ENCODE results near the gene PRUNE2. TPM values are rescaled to one million over a fixed set of nuclear protein-coding genes. Genes with fewer than 3 reads are reported as not detected.

The PRUNE2 gene
- total RNA-seq, 2 experiments from 2014 or later: 0.38 to 0.44 TPM

DNA sequence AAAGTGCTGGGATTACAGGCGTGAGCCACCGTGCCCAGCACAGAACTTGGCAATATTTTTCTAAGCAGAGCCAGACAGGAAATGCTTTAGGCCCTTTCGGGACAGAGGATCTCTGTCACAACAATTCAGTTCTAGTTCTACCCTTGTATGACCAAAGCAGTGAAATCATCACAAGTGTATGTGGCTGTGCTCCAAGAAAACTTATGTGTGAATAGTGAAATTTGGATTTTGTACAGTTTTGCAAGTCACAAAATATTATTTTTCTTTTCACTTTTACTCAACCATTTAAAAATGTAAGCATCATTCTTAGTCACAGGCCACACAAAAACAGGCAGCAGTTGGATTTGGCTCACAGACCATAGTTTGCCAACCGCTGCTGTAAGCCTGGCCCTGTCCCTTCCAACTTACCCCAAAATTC, 20.4 kb upstream of the PRUNE2 start:
- no peaks in the 10 kb centered on the region for H3K79me2 ChIP-seq (ENCODE audit: insufficient read depth, low read depth, low read length)
- no peaks in the 10 kb centered on the region for H3K9me3 ChIP-seq (ENCODE audit: low read length)
- no peaks in the 10 kb centered on the region for H3K36me3 ChIP-seq (ENCODE audit: insufficient read depth, low read length)
- H3K4me3 ChIP-seq (ENCODE audit: low read depth, low read length, poor library complexity, severe bottlenecking): no peak overlapping the region
- H3K27ac ChIP-seq (ENCODE audit: low read depth, low read length, poor library complexity, severe bottlenecking): no peak overlapping the region
- CTCF ChIA-PET (ENCODE audit: unreplicated experiment): no interaction called here
- H2AFZ ChIP-seq (ENCODE audit: low read length): no peak overlapping the region
- no peak overlapping the region for H3K4me2 ChIP-seq (ENCODE audit: low read length)
- POLR2A ChIA-PET: no interaction called here
- H4K20me1 ChIP-seq (ENCODE audit: insufficient read depth, low read length): no peaks in the 10 kb centered on the region
- TF ChIP-seq, protein P1, sequence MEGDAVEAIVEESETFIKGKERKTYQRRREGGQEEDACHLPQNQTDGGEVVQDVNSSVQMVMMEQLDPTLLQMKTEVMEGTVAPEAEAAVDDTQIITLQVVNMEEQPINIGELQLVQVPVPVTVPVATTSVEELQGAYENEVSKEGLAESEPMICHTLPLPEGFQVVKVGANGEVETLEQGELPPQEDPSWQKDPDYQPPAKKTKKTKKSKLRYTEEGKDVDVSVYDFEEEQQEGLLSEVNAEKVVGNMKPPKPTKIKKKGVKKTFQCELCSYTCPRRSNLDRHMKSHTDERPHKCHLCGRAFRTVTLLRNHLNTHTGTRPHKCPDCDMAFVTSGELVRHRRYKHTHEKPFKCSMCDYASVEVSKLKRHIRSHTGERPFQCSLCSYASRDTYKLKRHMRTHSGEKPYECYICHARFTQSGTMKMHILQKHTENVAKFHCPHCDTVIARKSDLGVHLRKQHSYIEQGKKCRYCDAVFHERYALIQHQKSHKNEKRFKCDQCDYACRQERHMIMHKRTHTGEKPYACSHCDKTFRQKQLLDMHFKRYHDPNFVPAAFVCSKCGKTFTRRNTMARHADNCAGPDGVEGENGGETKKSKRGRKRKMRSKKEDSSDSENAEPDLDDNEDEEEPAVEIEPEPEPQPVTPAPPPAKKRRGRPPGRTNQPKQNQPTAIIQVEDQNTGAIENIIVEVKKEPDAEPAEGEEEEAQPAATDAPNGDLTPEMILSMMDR (conservative IDR thresholded peaks at IDR 0.05; ENCODE audit: low read length): no peak
- no peak for TF ChIP-seq EZH2phosphoT487 (IDR thresholded peaks at IDR 0.05; ENCODE audit: borderline replicate concordance, low read depth, low read length)
- no peak for DNase-seq (ENCODE audit: low spot score)
- no TSS peak for BruUV-seq (replicated peaks)
- H3K4me1 ChIP-seq (ENCODE audit: insufficient read depth, low read length, poor library complexity, severe bottlenecking): no peaks in the 10 kb centered on the region
- intact Hi-C loops (cut with micrococcal nuclease; ENCODE audit: unreplicated experiment): no loop called here
- H3K9me2 ChIP-seq (ENCODE audit: insufficient read depth, low read length): no peaks in the 10 kb centered on the region

DNA sequence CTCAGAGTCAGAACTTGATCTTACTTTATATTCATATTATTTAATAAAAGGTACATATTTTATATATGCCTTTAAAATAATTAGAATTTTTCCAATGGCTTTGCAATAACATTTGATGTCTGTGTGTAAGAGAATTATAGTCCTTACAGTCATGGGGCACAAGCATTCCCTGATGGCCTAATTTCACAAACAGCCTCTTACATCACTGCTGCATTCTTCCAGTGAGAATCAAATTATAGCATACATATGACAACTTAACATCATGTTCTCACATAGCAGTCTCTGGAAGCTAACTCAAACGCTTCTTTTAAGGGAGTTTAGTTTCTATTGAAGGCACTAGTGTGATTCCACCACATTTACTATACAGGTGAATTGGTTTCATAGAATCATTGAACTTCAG, 15.3 kb upstream of the PRUNE2 start:
- Histone ChIP-seq H3K4me1 (ENCODE audit: insufficient read depth, low read length, poor library complexity, severe bottlenecking) (no peaks in the 10 kb centered on the region), H3K27ac (ENCODE audit: low read depth, low read length, poor library complexity, severe bottlenecking) (no peak overlapping the region), H3K9me3 (ENCODE audit: low read length) (no peaks in the 10 kb centered on the region), H3K79me2 (ENCODE audit: insufficient read depth, low read depth, low read length) (no peaks in the 10 kb centered on the region), H3K36me3 (ENCODE audit: insufficient read depth, low read length) (no peaks in the 10 kb centered on the region), H3K4me3 (ENCODE audit: low read depth, low read length, poor library complexity, severe bottlenecking) (no peak overlapping the region), H3K4me2 (ENCODE audit: low read length) (no peak overlapping the region), H3K9me2 (ENCODE audit: insufficient read depth, low read length) (no peaks in the 10 kb centered on the region), H4K20me1 (ENCODE audit: insufficient read depth, low read length) (no peaks in the 10 kb centered on the region), H2AFZ (ENCODE audit: low read length) (no peak overlapping the region)
- BruUV-seq (replicated peaks): no TSS peak
- CTCF ChIA-PET (ENCODE audit: unreplicated experiment): no interaction called here
- DNase-seq (ENCODE audit: low spot score): no peak
- POLR2A ChIA-PET: no interaction called here
- intact Hi-C loops (cut with micrococcal nuclease; ENCODE audit: unreplicated experiment): no loop called here
- TF ChIP-seq, protein P1 (conservative IDR thresholded peaks at IDR 0.05; ENCODE audit: low read length): no peak
- no peak for TF ChIP-seq EZH2phosphoT487 (IDR thresholded peaks at IDR 0.05; ENCODE audit: borderline replicate concordance, low read depth, low read length)

DNA sequence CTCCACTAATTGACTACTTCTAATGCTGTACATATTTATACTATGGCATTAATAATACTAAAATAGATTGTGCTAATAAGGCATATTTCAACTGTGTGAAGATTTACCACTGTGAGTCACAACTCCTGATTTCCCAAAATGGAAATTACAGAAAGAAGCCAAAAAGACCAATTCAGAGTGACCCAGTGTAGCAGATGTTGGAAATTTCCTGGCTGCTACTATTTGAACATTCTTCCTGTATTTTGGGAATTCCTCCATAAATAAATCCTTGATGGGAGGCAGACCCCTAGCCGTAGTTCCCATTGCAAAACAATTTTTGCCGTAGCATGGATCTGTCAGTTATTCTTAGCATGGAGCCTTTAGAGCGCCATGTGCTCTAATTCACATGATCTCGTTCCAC, 11.4 kb upstream of the PRUNE2 start:
- no peak overlapping the region for H3K4me3 ChIP-seq (ENCODE audit: low read depth, low read length, poor library complexity, severe bottlenecking)
- intact Hi-C loops (cut with micrococcal nuclease; ENCODE audit: unreplicated experiment): no loop called here
- no peak overlapping the region for H3K4me2 ChIP-seq (ENCODE audit: low read length)
- no peak for DNase-seq (ENCODE audit: low spot score)
- no peaks in the 10 kb centered on the region for H4K20me1 ChIP-seq (ENCODE audit: insufficient read depth, low read length)
- ChIA-PET POLR2A (no interaction called here), CTCF (ENCODE audit: unreplicated experiment) (no interaction called here)
- no peaks in the 10 kb centered on the region for H3K36me3 ChIP-seq (ENCODE audit: insufficient read depth, low read length)
- H3K27ac ChIP-seq (ENCODE audit: low read depth, low read length, poor library complexity, severe bottlenecking): no peak overlapping the region
- H3K9me2 ChIP-seq (ENCODE audit: insufficient read depth, low read length): no peaks in the 10 kb centered on the region
- H3K79me2 ChIP-seq (ENCODE audit: insufficient read depth, low read depth, low read length): no peaks in the 10 kb centered on the region
- TF ChIP-seq, protein P1 (conservative IDR thresholded peaks at IDR 0.05; ENCODE audit: low read length): no peak
- no peaks in the 10 kb centered on the region for H3K4me1 ChIP-seq (ENCODE audit: insufficient read depth, low read length, poor library complexity, severe bottlenecking)
- no peaks in the 10 kb centered on the region for H3K9me3 ChIP-seq (ENCODE audit: low read length)
- BruUV-seq (replicated peaks): no TSS peak
- no peak overlapping the region for H2AFZ ChIP-seq (ENCODE audit: low read length)

Data from OCI-LY7 (cell line).